Uterus (tissue), 2 donors: ENCODE results near the gene MBNL3.

ENCODE experiments used
- POLR2A ChIP-seq, 2 donors: fragments of 450-650 bp; IDR thresholded peaks; one replicate each; pipeline ENCODE4 v1.6.1; 2016; ENCODE audit warnings: antibody characterized with exemption in 2 of 2, mild to moderate bottlenecking in 1 of 2, moderate library complexity in 1 of 2
- TF ChIP-seq, protein P1 (sequence below), 4 experiments: fragments of 200-600 bp in 2 of 4; fragments of 450-650 bp in 2 of 4; sonication (generic) in 2 of 4; IDR thresholded peaks; one replicate each; pipeline ENCODE4 v1.5.1; 2016 to 2019; ENCODE audit warnings: antibody characterized with exemption in 4 of 4, mild to moderate bottlenecking in 2 of 4, moderate library complexity in 1 of 4

DNA sequence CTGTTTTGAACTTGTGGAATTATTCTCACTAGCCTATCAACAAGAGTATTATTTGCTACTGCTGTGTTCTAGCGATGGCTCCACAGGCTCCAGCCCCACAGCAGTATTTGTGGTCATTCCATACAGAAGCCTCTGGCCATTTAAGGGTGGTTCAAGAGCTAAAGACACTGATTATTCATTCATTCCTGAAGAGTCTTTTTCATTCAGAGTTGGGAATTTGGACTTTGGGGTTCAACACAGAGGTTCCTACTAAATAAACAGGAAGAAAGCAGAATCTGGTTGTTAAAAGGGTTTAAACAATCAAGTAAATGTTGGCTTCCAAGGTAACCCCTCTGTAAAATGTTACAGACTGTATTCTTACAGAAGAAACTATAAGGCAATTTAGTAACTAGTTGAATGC, 4.3 kb upstream of the MBNL3 start:
- TF ChIP-seq, protein P1, sequence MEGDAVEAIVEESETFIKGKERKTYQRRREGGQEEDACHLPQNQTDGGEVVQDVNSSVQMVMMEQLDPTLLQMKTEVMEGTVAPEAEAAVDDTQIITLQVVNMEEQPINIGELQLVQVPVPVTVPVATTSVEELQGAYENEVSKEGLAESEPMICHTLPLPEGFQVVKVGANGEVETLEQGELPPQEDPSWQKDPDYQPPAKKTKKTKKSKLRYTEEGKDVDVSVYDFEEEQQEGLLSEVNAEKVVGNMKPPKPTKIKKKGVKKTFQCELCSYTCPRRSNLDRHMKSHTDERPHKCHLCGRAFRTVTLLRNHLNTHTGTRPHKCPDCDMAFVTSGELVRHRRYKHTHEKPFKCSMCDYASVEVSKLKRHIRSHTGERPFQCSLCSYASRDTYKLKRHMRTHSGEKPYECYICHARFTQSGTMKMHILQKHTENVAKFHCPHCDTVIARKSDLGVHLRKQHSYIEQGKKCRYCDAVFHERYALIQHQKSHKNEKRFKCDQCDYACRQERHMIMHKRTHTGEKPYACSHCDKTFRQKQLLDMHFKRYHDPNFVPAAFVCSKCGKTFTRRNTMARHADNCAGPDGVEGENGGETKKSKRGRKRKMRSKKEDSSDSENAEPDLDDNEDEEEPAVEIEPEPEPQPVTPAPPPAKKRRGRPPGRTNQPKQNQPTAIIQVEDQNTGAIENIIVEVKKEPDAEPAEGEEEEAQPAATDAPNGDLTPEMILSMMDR (IDR thresholded peaks at IDR 0.05), result no peak
- TF ChIP-seq POLR2A (IDR thresholded peaks at IDR 0.05), result no peak
